Measurements from ENCODE around the gene UBXN4.

- TF ChIP-seq CTCF (IDR thresholded peaks at IDR 0.05) (no peak), POLR2A (IDR thresholded peaks at IDR 0.05) (no peak)
Observed at GRCh38 chr2:135791418-135792190, 49.9 kb downstream of the UBXN4 start.
